Activated B cell treated with CpG ODN at 0.5 μM for 24 hours (primary cell): ENCODE results near the gene MED13L. TPM values are rescaled to one million over a fixed set of nuclear protein-coding genes. Genes with fewer than 3 reads are reported as not detected.

Experiments used
- ATAC-seq: fragments of 200-7000 bp; cut with Tn5 transposase; one replicate; pipeline ENCODE4 v1.10.0; 2021; ENCODE audit warnings: low read depth, mild to moderate bottlenecking, moderate library complexity
- CTCF ChIA-PET: fragments of 350-600 bp; sonication (Branson Sonifier 250); formaldehyde crosslinking; loops from one replicate; lab custom pipeline; 2021; ENCODE audit warnings: antibody characterized with exemption; lab: Charles Lee
- POLR2A ChIA-PET: fragments of 350-600 bp; sonication (Branson Sonifier 250); formaldehyde crosslinking; loops from one replicate; lab custom pipeline; 2021; ENCODE audit warnings: antibody characterized with exemption; lab: Charles Lee
- DNase-seq: peaks from one replicate; pipeline ENCODE4 v3.0.0; 2022
- H3K27ac Mint-ChIP-seq: one replicate; pipeline ENCODE4 v1.8.0; 2020; ENCODE audit warnings: mixed read lengths
- H3K27me3 Mint-ChIP-seq: one replicate; pipeline ENCODE4 v1.8.0; 2021; ENCODE audit warnings: mixed read lengths
- H3K36me3 Mint-ChIP-seq: one replicate; pipeline ENCODE4 v1.8.0; 2021; ENCODE audit warnings: low read depth, mixed read lengths
- H3K4me1 Mint-ChIP-seq: one replicate; pipeline ENCODE4 v1.8.0; 2021; ENCODE audit warnings: mixed read lengths
- H3K4me3 Mint-ChIP-seq: one replicate; pipeline ENCODE4 v1.8.0; 2020; ENCODE audit warnings: mild to moderate bottlenecking, mixed read lengths
- H3K9me3 Mint-ChIP-seq: one replicate; pipeline ENCODE4 v1.8.0; 2020; ENCODE audit warnings: mixed read lengths
- CTCF ChIP-seq: fragments of 200-600 bp; IDR thresholded peaks from one replicate; pipeline ENCODE4 v1.8.0; 2022; ENCODE audit warnings: antibody characterized with exemption, mild to moderate bottlenecking
- intact Hi-C: fragments of 100-400 bp; cut with micrococcal nuclease; formaldehyde crosslinking; loops from one replicate; pipeline ENCODE4 v1.15.1; 2024
- total RNA-seq: library from RNA; stranded (reverse); gene quantifications from 2 replicates; pipeline ENCODE4 v1.2.3, GENCODE V29; 2022

Gene MED13L
- total RNA-seq, 1 donor from 2014 or later = 183 TPM

GRCh38 chr12:116278279-116278626, 760 bp upstream of the MED13L start:
- ChIA-PET POLR2A (interaction anchor here (0.6 to 5.3 kb wide), 6 partner anchors 11 to 312 kb away, joined by 3 to 40 read pairs (median 5); partner anchors contain the start of gene MAP1LC3B2), CTCF (interaction anchor here (1.0 kb wide), 3 partner anchors 11 to 431 kb away, joined by 3 to 4 read pairs (median 4); no protein-coding TSS in a partner anchor)
- Mint-ChIP-seq H3K27ac (peak overlapping the region; percentile 84), H3K27me3 (no peaks in the 10 kb centered on the region), H3K4me3 (peak overlapping the region; percentile 85), H3K9me3 (no peaks in the 10 kb centered on the region), H3K4me1 (peaks cover 50% of the 10 kb centered on the region), H3K36me3 (peaks cover 13% of the 10 kb centered on the region)
- intact Hi-C loops = loop anchor here (5.0 kb wide), 3 partner anchors 81 to 281 kb away; no protein-coding TSS in a partner anchor
- no peak for DNase-seq
- no peak for ATAC-seq
- TF ChIP-seq CTCF = no peak

- CTCF ChIA-PET = interaction anchor here (0.7 to 2.3 kb wide), 15 partner anchors 9 to 432 kb away, joined by 3 to 13 read pairs (median 4); partner anchors contain the start of gene MAP1LC3B2
- no peaks in the 10 kb centered on the region for H3K27me3 Mint-ChIP-seq
Observed at GRCh38 chr12:116276652-116277466, 634 bp downstream of the MED13L start.

GRCh38 chr12:116274551-116275375, 2.7 kb downstream of the MED13L start:
- ChIA-PET CTCF (interaction anchor here (2.3 kb wide), 2 partner anchors 11 to 325 kb away, joined by 9 to 13 read pairs; no protein-coding TSS in a partner anchor), POLR2A (interaction anchor here (0.6 to 5.3 kb wide), 2 partner anchors 217 to 284 kb away, joined by 3 to 40 read pairs; partner anchors contain the start of gene MAP1LC3B2)
- no peak overlapping the region for H3K27ac Mint-ChIP-seq

More at GRCh38 chr12:116276652-116277466, 634 bp downstream of the MED13L start:
- intact Hi-C loops = loop anchor here (1.0 to 5.0 kb wide), 13 partner anchors 9 to 461 kb away; partner anchors contain the start of genes MAP1LC3B2, RNFT2 and SPRING1
- DNase-seq (peak; percentile 62), ATAC-seq (peak; percentile 40)
- TF ChIP-seq CTCF = no peak
- H3K27ac Mint-ChIP-seq = peak overlapping the region; percentile 90
- peak overlapping the region; percentile 92 for H3K4me3 Mint-ChIP-seq
- H3K4me1 Mint-ChIP-seq = peaks cover 43% of the 10 kb centered on the region
- H3K9me3 Mint-ChIP-seq = no peaks in the 10 kb centered on the region
- POLR2A ChIA-PET = interaction anchor here (0.6 to 5.3 kb wide), 19 partner anchors 10 to 418 kb away, joined by 3 to 40 read pairs (median 8); partner anchors contain the start of gene MAP1LC3B2
- peaks cover 13% of the 10 kb centered on the region for H3K36me3 Mint-ChIP-seq

GRCh38 chr12:116273813-116274550, 3.5 kb downstream of the MED13L start:
- no peak for TF ChIP-seq CTCF
- Mint-ChIP-seq H3K4me1 (peaks cover 57% of the 10 kb centered on the region), H3K27ac (no peak overlapping the region), H3K27me3 (no peaks in the 10 kb centered on the region), H3K4me3 (peak overlapping the region; percentile 56), H3K36me3 (peaks cover 16% of the 10 kb centered on the region), H3K9me3 (no peaks in the 10 kb centered on the region)
- DNase-seq (no peak), ATAC-seq (no peak)
- CTCF ChIA-PET = no interaction called here
- intact Hi-C loops = loop anchor here (2.0 kb wide), 1 partner anchor 15 kb away; no protein-coding TSS in a partner anchor
- POLR2A ChIA-PET = interaction anchor here (0.6 to 5.3 kb wide), 2 partner anchors 216 to 285 kb away, joined by 3 to 40 read pairs; partner anchors contain the start of gene MAP1LC3B2

More at GRCh38 chr12:116274551-116275375, 2.7 kb downstream of the MED13L start:
- no peak for DNase-seq
- H3K9me3 Mint-ChIP-seq = no peaks in the 10 kb centered on the region
- peak overlapping the region; percentile 56 for H3K4me3 Mint-ChIP-seq
- TF ChIP-seq CTCF = no peak
- H3K4me1 Mint-ChIP-seq = peaks cover 50% of the 10 kb centered on the region
- H3K27me3 Mint-ChIP-seq = no peaks in the 10 kb centered on the region
- intact Hi-C loops = loop anchor here (2.0 to 5.0 kb wide), 4 partner anchors 16 to 277 kb away; no protein-coding TSS in a partner anchor
- H3K36me3 Mint-ChIP-seq = peaks cover 16% of the 10 kb centered on the region
- no peak for ATAC-seq
